Erythroblast (primary cell): ENCODE data around the gene MYH4.

Experiments used
- GATA1 ChIP-seq: IDR thresholded peaks from 2 replicates; pipeline ENCODE4 v1.6.1; 2011; ENCODE audit warnings: low read depth, mild to moderate bottlenecking, control low read depth, low read length, moderate library complexity
- POLR2A ChIP-seq: IDR thresholded peaks from 2 replicates; pipeline ENCODE4 v1.6.1; 2011; ENCODE audit warnings: mild to moderate bottlenecking, low read length

DNA sequence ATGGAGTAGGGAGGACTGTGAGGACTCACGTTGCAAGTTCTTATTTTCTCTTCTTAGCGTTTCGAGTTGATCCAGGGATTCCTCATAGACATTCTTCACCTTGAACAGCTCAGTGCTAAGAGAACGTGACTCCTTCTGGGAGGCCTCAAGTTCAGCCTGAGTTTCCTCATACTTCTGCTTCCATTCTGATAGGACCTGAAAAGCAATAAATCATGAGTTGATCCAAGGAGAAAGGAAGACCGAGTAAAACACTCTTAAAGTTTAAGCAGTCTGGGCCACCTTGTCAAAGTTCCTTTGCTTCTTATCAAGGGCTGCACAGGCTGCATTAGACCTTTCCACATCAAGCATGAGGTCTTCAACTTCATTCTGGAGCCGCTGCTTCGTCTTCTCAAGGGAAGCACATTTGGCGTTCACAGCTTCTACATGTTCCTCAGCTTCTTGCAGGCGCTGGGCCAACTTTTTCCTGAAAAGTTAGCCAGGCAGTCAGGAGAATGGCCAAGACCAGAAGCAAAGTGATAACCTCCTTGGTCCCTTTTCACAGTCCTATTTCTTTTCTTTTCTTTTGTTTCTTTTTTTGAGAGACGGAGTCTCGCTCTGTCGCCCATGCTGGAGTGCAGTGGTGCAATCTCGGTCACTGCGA is 72.7 kb downstream of the MYH4 start:
- no peak for TF ChIP-seq POLR2A
- TF ChIP-seq GATA1 = no peak
